ENCODE results near the gene PIGZ. TPM values are rescaled to one million over a fixed set of nuclear protein-coding genes. Genes with fewer than 3 reads are reported as not detected.

The PIGZ gene
- total RNA-seq, 1 donor from 2014 or later: 9.5 TPM

DNA sequence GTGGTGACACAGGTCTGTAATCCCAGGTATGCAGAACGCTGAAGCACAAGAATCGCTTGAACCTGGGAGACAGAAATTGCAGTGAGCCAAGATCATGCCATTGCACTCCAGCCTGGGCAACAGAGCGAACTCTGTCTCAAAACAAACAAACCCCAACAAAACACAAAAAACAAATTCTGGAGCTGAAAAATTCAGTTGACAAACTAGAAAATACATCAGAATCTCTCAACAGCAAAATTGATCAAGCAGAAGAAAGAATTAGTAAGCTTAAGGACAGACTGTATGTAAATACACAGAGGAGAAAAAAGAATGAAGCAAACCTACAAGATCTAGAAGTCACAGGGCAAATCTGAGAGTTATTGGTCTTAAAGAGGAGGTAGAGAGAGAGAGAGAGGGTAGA is 51.6 kb downstream of the PIGZ start:
- TF ChIP-seq, protein P1, sequence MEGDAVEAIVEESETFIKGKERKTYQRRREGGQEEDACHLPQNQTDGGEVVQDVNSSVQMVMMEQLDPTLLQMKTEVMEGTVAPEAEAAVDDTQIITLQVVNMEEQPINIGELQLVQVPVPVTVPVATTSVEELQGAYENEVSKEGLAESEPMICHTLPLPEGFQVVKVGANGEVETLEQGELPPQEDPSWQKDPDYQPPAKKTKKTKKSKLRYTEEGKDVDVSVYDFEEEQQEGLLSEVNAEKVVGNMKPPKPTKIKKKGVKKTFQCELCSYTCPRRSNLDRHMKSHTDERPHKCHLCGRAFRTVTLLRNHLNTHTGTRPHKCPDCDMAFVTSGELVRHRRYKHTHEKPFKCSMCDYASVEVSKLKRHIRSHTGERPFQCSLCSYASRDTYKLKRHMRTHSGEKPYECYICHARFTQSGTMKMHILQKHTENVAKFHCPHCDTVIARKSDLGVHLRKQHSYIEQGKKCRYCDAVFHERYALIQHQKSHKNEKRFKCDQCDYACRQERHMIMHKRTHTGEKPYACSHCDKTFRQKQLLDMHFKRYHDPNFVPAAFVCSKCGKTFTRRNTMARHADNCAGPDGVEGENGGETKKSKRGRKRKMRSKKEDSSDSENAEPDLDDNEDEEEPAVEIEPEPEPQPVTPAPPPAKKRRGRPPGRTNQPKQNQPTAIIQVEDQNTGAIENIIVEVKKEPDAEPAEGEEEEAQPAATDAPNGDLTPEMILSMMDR (IDR thresholded peaks at IDR 0.05): no peak
- no peak for DNase-seq (ENCODE audit: extremely low spot score, unreplicated experiment)
- Mint-ChIP-seq H3K36me3 (ENCODE audit: unreplicated experiment) (peaks cover 23% of the 10 kb centered on the region), H3K27ac (ENCODE audit: unreplicated experiment) (no peak overlapping the region), H3K9me3 (ENCODE audit: unreplicated experiment) (peaks cover 10% of the 10 kb centered on the region), H3K4me3 (ENCODE audit: unreplicated experiment) (no peak overlapping the region), H3K27me3 (ENCODE audit: unreplicated experiment) (no peaks in the 10 kb centered on the region), H3K4me1 (ENCODE audit: unreplicated experiment) (no peaks in the 10 kb centered on the region)

DNA sequence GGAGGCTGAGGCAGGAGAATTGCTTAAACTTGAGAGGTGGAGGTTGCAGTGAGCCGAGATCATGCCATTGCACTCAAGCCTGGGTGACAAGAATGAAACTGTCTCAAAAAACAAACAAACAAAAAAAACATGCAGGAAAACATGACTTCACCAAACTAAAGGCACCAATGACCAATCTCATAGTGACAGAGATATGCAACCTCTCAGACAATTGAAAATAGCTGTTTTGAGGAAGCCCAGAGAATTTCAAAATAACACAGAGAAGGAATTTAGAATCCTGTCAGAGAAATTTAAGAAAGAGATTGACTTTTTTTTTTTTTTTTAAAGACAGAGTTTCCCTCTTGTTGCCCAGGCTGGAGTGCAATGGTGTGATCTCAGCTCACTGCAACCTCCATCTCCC is 52.4 kb downstream of the PIGZ start:
- Mint-ChIP-seq H3K9me3 (ENCODE audit: unreplicated experiment) (peaks cover 10% of the 10 kb centered on the region), H3K36me3 (ENCODE audit: unreplicated experiment) (peaks cover 21% of the 10 kb centered on the region), H3K4me1 (ENCODE audit: unreplicated experiment) (no peaks in the 10 kb centered on the region), H3K27ac (ENCODE audit: unreplicated experiment) (no peak overlapping the region), H3K27me3 (ENCODE audit: unreplicated experiment) (no peaks in the 10 kb centered on the region), H3K4me3 (ENCODE audit: unreplicated experiment) (no peak overlapping the region)
- DNase-seq (ENCODE audit: extremely low spot score, unreplicated experiment): no peak
- TF ChIP-seq, protein P1 (IDR thresholded peaks at IDR 0.05): no peak

DNA sequence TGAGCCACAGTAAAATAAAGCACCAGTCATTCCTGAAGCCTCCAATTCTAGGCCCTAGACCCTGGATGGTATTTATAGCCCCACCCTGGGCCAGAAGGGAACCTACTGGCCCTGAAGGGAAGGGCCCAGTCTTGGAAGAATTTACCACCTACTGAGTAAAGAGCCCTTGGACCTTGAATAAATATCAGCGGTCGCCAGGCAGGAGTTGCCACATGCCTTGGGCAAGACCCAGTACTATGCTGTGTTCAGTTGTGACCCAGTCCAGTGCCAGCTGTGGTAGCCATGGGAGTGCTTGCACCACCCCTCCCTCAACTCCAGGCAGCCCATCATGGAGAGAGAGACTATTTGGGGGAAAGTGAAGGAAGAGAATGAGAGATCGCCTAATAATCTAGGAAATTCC is 53.3 kb downstream of the PIGZ start:
- TF ChIP-seq, protein P1 (IDR thresholded peaks at IDR 0.05): no peak
- H3K4me3 Mint-ChIP-seq (ENCODE audit: unreplicated experiment): no peak overlapping the region
- H3K36me3 Mint-ChIP-seq (ENCODE audit: unreplicated experiment): peaks cover 25% of the 10 kb centered on the region
- H3K4me1 Mint-ChIP-seq (ENCODE audit: unreplicated experiment): no peaks in the 10 kb centered on the region
- H3K27ac Mint-ChIP-seq (ENCODE audit: unreplicated experiment): no peak overlapping the region
- DNase-seq (ENCODE audit: extremely low spot score, unreplicated experiment): no peak
- H3K9me3 Mint-ChIP-seq (ENCODE audit: unreplicated experiment): peaks cover 10% of the 10 kb centered on the region
- no peaks in the 10 kb centered on the region for H3K27me3 Mint-ChIP-seq (ENCODE audit: unreplicated experiment)

DNA sequence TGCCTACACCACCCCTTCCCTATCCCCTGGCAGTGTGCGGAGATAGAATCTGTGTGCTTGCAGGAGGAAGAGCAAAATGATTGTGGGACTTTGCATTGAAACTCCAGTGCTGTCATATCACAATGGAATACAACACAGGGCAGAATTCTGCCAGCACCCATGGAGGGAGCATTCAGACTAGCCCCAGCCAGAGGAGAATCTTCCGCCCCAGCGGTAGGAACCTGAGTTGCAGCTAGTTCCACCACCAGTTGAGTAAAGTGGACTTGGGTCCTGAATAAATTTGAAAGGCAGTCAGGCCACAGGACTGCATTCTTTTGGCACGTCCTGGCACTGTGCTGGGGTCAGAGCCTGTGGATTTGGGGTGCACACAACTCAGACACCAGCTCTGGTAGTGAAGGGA is 53.8 kb downstream of the PIGZ start:
- H3K4me1 Mint-ChIP-seq (ENCODE audit: unreplicated experiment): no peaks in the 10 kb centered on the region
- H3K27me3 Mint-ChIP-seq (ENCODE audit: unreplicated experiment): no peaks in the 10 kb centered on the region
- no peak overlapping the region for H3K27ac Mint-ChIP-seq (ENCODE audit: unreplicated experiment)
- peaks cover 26% of the 10 kb centered on the region for H3K36me3 Mint-ChIP-seq (ENCODE audit: unreplicated experiment)
- DNase-seq (ENCODE audit: extremely low spot score, unreplicated experiment): no peak
- H3K4me3 Mint-ChIP-seq (ENCODE audit: unreplicated experiment): no peak overlapping the region
- TF ChIP-seq, protein P1 (IDR thresholded peaks at IDR 0.05): no peak
- peaks cover 10% of the 10 kb centered on the region for H3K9me3 Mint-ChIP-seq (ENCODE audit: unreplicated experiment)

DNA sequence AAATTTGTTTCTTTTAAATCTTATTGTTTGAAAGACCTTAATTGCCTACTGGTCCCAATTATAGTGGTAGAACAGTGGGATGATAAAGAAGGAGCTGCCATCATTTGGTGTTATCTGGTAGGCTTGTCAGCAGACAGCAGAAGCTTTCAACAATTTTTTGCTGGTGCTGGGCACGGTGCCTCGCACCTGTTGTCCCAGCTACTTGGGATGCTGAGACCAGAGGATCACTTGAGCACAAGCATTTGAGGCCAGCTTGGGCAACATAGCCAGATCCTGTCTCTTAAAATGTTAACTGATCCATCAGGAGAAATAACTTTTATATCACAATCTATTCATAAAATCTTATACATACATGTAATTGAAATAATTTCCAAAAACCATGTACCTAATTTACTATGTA is 64.9 kb downstream of the PIGZ start:
- H3K27me3 Mint-ChIP-seq (ENCODE audit: unreplicated experiment): no peaks in the 10 kb centered on the region
- TF ChIP-seq, protein P1 (IDR thresholded peaks at IDR 0.05): no peak
- no peak overlapping the region for H3K27ac Mint-ChIP-seq (ENCODE audit: unreplicated experiment)

More for the DNA sequence above, 64.9 kb downstream of the PIGZ start:
- H3K36me3 Mint-ChIP-seq (ENCODE audit: unreplicated experiment): peaks cover 56% of the 10 kb centered on the region
- H3K9me3 Mint-ChIP-seq (ENCODE audit: unreplicated experiment): no peaks in the 10 kb centered on the region
- H3K4me1 Mint-ChIP-seq (ENCODE audit: unreplicated experiment): no peaks in the 10 kb centered on the region
- DNase-seq (ENCODE audit: extremely low spot score, unreplicated experiment): no peak
- no peak overlapping the region for H3K4me3 Mint-ChIP-seq (ENCODE audit: unreplicated experiment)

Measured in osteocyte (in vitro differentiated cells).